Type B pancreatic cell (in vitro differentiated cells): Measurements from ENCODE around the gene PIEZO1. TPM values are rescaled to one million over a fixed set of nuclear protein-coding genes. Genes with fewer than 3 reads are reported as not detected.
A peak's percentile ranks its signal among the peaks of the same experiment; 100 is the strongest.

Source experiments
- DNase-seq: peaks from one replicate; pipeline ENCODE4 v3.0.0; 2021; ENCODE audit warnings: mixed read lengths; ENCODE audit not compliant: unreplicated experiment; ENCODE audit errors: extremely low spot score
- H3K27ac Mint-ChIP-seq: 2 replicates; pipeline ENCODE4 v1.8.0; 2021; ENCODE audit warnings: mild to moderate bottlenecking, mixed read lengths
- H3K27me3 Mint-ChIP-seq: 2 replicates; pipeline ENCODE4 v1.8.0; 2021; ENCODE audit warnings: mixed read lengths
- H3K36me3 Mint-ChIP-seq: 2 replicates; pipeline ENCODE4 v1.8.0; 2021; ENCODE audit warnings: mixed read lengths
- H3K4me1 Mint-ChIP-seq: one replicate; pipeline ENCODE4 v1.8.0; 2021; ENCODE audit warnings: mixed read lengths; ENCODE audit not compliant: unreplicated experiment
- H3K4me3 Mint-ChIP-seq: 2 replicates; pipeline ENCODE4 v1.8.0; 2021; ENCODE audit warnings: mild to moderate bottlenecking, mixed read lengths
- H3K9me3 Mint-ChIP-seq: 2 replicates; pipeline ENCODE4 v1.8.0; 2021; ENCODE audit warnings: mixed read lengths
- CTCF ChIP-seq: fragments of 200-600 bp; sonication (generic); conservative IDR thresholded peaks from 2 replicates; pipeline ENCODE4 v1.5.0; 2021; ENCODE audit warnings: antibody characterized with exemption, mild to moderate bottlenecking
- total RNA-seq: library from RNA; stranded (reverse); gene quantifications from 2 replicates; pipeline ENCODE4 v1.2.1, GENCODE V29; 2021; ENCODE audit warnings: low replicate concordance

Gene PIEZO1
- total RNA-seq, 1 donor from 2014 or later, result 33.3 TPM

- no peak for TF ChIP-seq CTCF
- H3K27ac Mint-ChIP-seq, result no peak overlapping the region
- no peaks in the 10 kb centered on the region for H3K27me3 Mint-ChIP-seq
- H3K4me3 Mint-ChIP-seq, result no peak overlapping the region
- no peaks in the 10 kb centered on the region for H3K9me3 Mint-ChIP-seq
- DNase-seq, result no peak
- H3K36me3 Mint-ChIP-seq, result no peaks in the 10 kb centered on the region
- H3K4me1 Mint-ChIP-seq, result no peaks in the 10 kb centered on the region
Observed at GRCh38 chr16:88732172-88732960, 52.7 kb downstream of the PIEZO1 start.

- no peaks in the 10 kb centered on the region for H3K27me3 Mint-ChIP-seq
- no peak overlapping the region for H3K27ac Mint-ChIP-seq
- H3K36me3 Mint-ChIP-seq, result no peaks in the 10 kb centered on the region
- H3K4me1 Mint-ChIP-seq, result no peaks in the 10 kb centered on the region
- no peaks in the 10 kb centered on the region for H3K9me3 Mint-ChIP-seq
- no peak for DNase-seq
- no peak for TF ChIP-seq CTCF
- no peak overlapping the region for H3K4me3 Mint-ChIP-seq
Observed at GRCh38 chr16:88731699-88732098, 53.3 kb downstream of the PIEZO1 start.

GRCh38 chr16:88730632-88731607 lies 54.1 kb downstream of the PIEZO1 start:
- Mint-ChIP-seq H3K36me3 (no peaks in the 10 kb centered on the region), H3K4me3 (no peak overlapping the region), H3K27ac (peak overlapping the region; percentile 6), H3K4me1 (no peaks in the 10 kb centered on the region), H3K27me3 (no peaks in the 10 kb centered on the region), H3K9me3 (no peaks in the 10 kb centered on the region)
- TF ChIP-seq CTCF, result no peak
- DNase-seq, result no peak

GRCh38 chr16:88727871-88728270 lies 57.1 kb downstream of the PIEZO1 start:
- Mint-ChIP-seq H3K36me3 (no peaks in the 10 kb centered on the region), H3K4me3 (no peak overlapping the region), H3K4me1 (no peaks in the 10 kb centered on the region), H3K9me3 (no peaks in the 10 kb centered on the region), H3K27ac (no peak overlapping the region), H3K27me3 (no peaks in the 10 kb centered on the region)
- DNase-seq, result no peak
- TF ChIP-seq CTCF, result no peak

- Mint-ChIP-seq H3K4me3 (no peak overlapping the region), H3K36me3 (no peaks in the 10 kb centered on the region), H3K9me3 (no peaks in the 10 kb centered on the region), H3K27ac (no peak overlapping the region), H3K4me1 (no peaks in the 10 kb centered on the region), H3K27me3 (no peaks in the 10 kb centered on the region)
- TF ChIP-seq CTCF, result no peak
- DNase-seq, result no peak
Observed at GRCh38 chr16:88726981-88727380, 58.0 kb downstream of the PIEZO1 start.
